Kidney (tissue), 14 donors: ENCODE measurements around the gene SLC7A5. TPM values are rescaled to one million over a fixed set of nuclear protein-coding genes. Genes with fewer than 3 reads are reported as not detected.
"Not testable (repeated sequence)": the region's sequence is repeated elsewhere in the genome, so short reads cannot be mapped to it uniquely, and the experiment has no call there.

Source experiments
- DNase-seq, 5 donors: peaks; one replicate each; pipeline ENCODE4 v3.0.0-alpha.2; 2013 to 2020
- FAIRE-seq: peaks from 2 replicates; lab custom pipeline; 2012; peaks lifted over from hg19 to GRCh38; lab: Jason Lieb, UNC
- H3K27ac ChIP-seq, 2 donors: one replicate each; pipeline ENCODE4 v1.7.0; 2013; ENCODE audit warnings: low read depth in 2 of 2, low read length in 2 of 2, inconsistent platforms in 1 of 2
- H3K27me3 ChIP-seq: one replicate; pipeline ENCODE4 v1.7.1; 2013; ENCODE audit warnings: low read length, inconsistent platforms; ENCODE audit not compliant: control insufficient read depth, insufficient read depth
- H3K36me3 ChIP-seq, 3 donors: one replicate each; pipeline versions ENCODE4 v1.7.0 to v1.7.1; 2013; ENCODE audit warnings: low read length in 3 of 3, control low read depth in 1 of 3, inconsistent platforms in 1 of 3; ENCODE audit not compliant: insufficient read depth in 3 of 3, control insufficient read depth in 2 of 3
- H3K4me1 ChIP-seq, 3 donors: one replicate each; pipeline versions ENCODE4 v1.7.0 to v1.7.1; 2013; ENCODE audit warnings: low read length in 3 of 3, inconsistent platforms in 1 of 3, low read depth in 1 of 3; ENCODE audit not compliant: control insufficient read depth in 2 of 3, insufficient read depth in 2 of 3
- H3K4me3 ChIP-seq, 3 donors: one replicate each; pipeline versions ENCODE4 v1.7.0 to v1.8.1; 2013; ENCODE audit warnings: low read length in 3 of 3, control low read depth in 1 of 3, inconsistent platforms in 1 of 3
- H3K9ac ChIP-seq, 3 donors: one replicate each; pipeline versions ENCODE4 v1.7.0 to v1.7.1; 2013; ENCODE audit warnings: low read length in 3 of 3, control low read depth in 1 of 3, inconsistent platforms in 1 of 3
- H3K9me3 ChIP-seq, 3 donors: one replicate each; pipeline versions ENCODE4 v1.7.0 to v1.7.1; 2013; ENCODE audit warnings: low read length in 3 of 3, control low read depth in 1 of 3, inconsistent platforms in 1 of 3; ENCODE audit not compliant: control insufficient read depth in 2 of 3, insufficient read depth in 1 of 3
- intact Hi-C: fragments of 100-400 bp; cut with DNase I; formaldehyde crosslinking; loops from one replicate; pipeline ENCODE4 v1.11.1; 2022
- polyA plus RNA-seq: library from polyadenylated mRNA; stranded (reverse); fragments of 350-450 nt; fragmentation: Illumina TruSeq; extraction: RNeasy Lipid Tissue Mini Kit (QIAGEN cat#74804); gene quantifications from one replicate; pipeline ENCODE4 v1.2.3, GENCODE V29; 2014; ENCODE audit warnings: low read depth, low replicate concordance; ENCODE audit not compliant: insufficient read depth
- total RNA-seq: library from RNA; stranded (reverse); fragmentation: NEBNext Ultra II Directional; extraction: Animal tissue kit (Norgen Biotek cat#: 25700); gene quantifications from one replicate; pipeline ENCODE4 v1.2.1, GENCODE V29; 2021
- TF ChIP-seq, protein P1 (sequence below): IDR thresholded peaks from 3 replicates; pipeline ENCODE4 v1.5.1; 2012; ENCODE audit warnings: mild to moderate bottlenecking, moderate library complexity, borderline replicate concordance; ENCODE audit not compliant: insufficient read depth; ENCODE audit errors: extremely low read depth
- donor health status: control.
- donor health status: control.
- donor health status: control.
- donor health status: control.
- donor health status: control.
- donor health status: DM: yes; HTN: yes; CAD: no.
- donor health status: Normal renal cell carcinoma (clear cell type).

Gene SLC7A5
- total and polyA plus RNA-seq, 2 donors from 2014 or later, result 17.0 to 18.7 TPM

DNA sequence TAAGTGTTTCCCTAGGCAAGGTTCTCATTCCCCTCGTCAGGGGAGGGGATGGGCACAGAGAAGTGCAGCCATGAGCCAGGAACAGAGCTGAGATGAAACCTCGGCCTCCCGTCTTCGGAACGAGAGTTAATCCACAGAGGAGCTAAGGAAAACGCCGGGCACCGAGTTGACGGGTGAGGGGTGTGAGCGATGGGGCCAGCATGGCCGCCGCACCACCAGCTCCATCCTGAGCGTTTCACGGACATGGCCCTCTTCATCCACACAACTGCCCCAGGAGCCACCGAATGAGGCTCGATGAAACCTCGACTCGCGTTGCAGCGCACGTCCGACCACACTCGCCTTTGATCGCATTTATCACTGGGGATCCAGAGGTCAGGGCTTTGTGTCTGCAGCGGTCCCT lies 45.5 kb upstream of the SLC7A5 start:
- DNase-seq (no peak), FAIRE-seq (no peak)
- H3K9ac ChIP-seq, result no peak overlapping the region
- no peaks in the 10 kb centered on the region for H3K27me3 ChIP-seq
- no peak overlapping the region for H3K4me3 ChIP-seq
- intact Hi-C loops, result no loop called here
- TF ChIP-seq, protein P1, sequence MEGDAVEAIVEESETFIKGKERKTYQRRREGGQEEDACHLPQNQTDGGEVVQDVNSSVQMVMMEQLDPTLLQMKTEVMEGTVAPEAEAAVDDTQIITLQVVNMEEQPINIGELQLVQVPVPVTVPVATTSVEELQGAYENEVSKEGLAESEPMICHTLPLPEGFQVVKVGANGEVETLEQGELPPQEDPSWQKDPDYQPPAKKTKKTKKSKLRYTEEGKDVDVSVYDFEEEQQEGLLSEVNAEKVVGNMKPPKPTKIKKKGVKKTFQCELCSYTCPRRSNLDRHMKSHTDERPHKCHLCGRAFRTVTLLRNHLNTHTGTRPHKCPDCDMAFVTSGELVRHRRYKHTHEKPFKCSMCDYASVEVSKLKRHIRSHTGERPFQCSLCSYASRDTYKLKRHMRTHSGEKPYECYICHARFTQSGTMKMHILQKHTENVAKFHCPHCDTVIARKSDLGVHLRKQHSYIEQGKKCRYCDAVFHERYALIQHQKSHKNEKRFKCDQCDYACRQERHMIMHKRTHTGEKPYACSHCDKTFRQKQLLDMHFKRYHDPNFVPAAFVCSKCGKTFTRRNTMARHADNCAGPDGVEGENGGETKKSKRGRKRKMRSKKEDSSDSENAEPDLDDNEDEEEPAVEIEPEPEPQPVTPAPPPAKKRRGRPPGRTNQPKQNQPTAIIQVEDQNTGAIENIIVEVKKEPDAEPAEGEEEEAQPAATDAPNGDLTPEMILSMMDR, result no peak
- no peaks in the 10 kb centered on the region for H3K4me1 ChIP-seq
- no peak overlapping the region for H3K27ac ChIP-seq
- no peaks in the 10 kb centered on the region for H3K9me3 ChIP-seq
- H3K36me3 ChIP-seq, result no peaks in the 10 kb centered on the region

DNA sequence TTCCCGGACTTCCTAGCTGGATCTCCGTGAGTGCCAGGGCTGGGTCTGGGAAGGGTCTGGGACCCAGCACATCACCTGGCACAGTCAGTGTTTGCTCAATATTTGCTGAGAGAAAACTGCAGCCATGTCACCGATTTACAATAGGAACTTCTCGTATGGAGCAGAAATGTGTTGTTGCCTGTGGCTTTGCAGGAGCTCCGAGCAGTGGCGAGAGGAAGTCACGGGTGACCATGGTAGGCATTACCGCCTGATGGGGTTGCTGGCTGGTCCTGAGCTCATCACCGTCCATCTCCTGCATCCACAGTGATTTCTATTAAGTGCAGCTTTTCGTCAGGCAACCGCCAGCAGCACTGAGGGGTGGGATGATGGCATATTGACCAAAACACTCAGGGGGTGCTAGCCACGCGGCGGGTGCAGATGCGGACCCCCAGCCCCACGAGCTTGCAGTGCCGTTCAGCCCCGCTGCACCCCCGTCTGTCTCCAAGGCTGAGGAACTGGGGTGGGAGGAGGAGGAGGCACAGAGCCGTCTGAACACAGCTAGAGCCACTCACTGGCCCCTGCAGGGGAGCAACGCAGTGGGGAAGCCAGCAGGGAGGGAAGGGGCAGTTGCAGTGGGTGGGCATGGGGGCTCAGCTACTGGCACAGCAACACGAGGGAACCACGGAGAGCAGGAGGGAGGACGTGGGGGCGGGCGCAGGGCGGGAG lies 44.9 kb upstream of the SLC7A5 start:
- H3K36me3 ChIP-seq, H3K27ac ChIP-seq, FAIRE-seq, H3K27me3 ChIP-seq, H3K9me3 ChIP-seq, H3K9ac ChIP-seq, H3K4me3 ChIP-seq, DNase-seq, intact Hi-C loops, H3K4me1 ChIP-seq: not testable (repeated sequence)

DNA sequence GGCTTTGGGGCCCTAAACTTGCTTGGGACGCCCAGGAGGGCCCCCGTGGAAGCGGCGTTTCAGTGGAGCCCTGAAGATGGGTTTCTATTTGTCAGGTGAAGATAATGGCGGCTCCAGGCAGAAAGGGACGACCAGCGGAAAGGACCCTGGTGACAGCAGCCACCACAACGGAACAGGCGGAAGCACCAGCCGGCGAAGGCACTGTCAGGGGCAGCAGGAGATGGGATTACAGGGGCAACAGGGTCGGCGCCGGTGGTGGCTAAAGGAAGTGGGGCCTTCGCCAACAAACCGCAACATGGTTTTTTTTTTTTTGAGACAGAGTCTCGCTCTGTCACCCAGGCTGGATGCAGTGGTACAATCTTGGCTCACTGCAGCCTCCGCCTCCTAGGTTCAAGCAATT lies 43.4 kb upstream of the SLC7A5 start:
- DNase-seq, intact Hi-C loops: not testable (repeated sequence)

DNA sequence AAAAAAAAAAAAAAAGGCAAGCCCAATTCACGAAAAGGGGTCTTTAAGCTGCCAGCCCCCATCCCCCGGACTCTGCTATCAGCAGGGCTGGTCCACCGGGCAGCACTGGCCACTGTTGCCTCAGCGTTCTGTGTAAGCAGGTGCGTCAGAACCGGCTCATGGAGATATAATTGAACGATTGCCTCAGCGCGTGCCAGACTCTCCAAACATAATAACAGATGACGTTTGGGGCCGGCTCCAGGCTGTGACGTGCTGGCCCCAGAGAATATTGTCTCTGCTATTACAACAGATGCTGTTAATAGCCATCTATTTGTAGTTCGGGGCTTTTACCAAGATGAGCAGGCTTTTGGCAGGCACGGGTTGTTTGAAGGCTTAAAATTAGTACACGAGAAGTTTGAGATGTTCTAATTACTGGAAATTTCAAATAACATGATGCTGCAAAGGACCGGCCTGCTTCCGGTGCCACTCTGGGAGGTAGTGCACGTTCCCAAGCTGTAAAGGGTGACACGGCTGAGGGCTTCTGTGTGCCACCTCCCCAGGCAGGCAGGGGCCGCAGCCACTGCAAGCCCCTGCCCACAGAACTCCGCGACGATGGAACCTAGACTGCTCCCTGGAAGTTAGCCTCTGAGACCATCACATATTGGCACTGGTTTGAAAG lies 41.9 kb upstream of the SLC7A5 start:
- H3K4me1 ChIP-seq, H3K4me3 ChIP-seq, H3K36me3 ChIP-seq, H3K27me3 ChIP-seq, H3K27ac ChIP-seq, H3K9me3 ChIP-seq, intact Hi-C loops, H3K9ac ChIP-seq, FAIRE-seq: not testable (repeated sequence)
- peak in 1 of 5 donors; percentile 55 for DNase-seq

More for the DNA sequence above, 43.4 kb upstream of the SLC7A5 start:
- not testable (repeated sequence) for H3K36me3 ChIP-seq, H3K9ac ChIP-seq, H3K4me3 ChIP-seq, H3K27ac ChIP-seq, H3K4me1 ChIP-seq, FAIRE-seq, H3K27me3 ChIP-seq, H3K9me3 ChIP-seq
